Body of pancreas (tissue), 4 donors: ENCODE results near the gene TARBP1.

ENCODE experiments used
- POLR2A ChIP-seq, 3 donors: fragments of 450-650 bp; IDR thresholded peaks; one replicate each; pipeline ENCODE4 v1.6.1; 2016; ENCODE audit warnings: antibody characterized with exemption in 3 of 3, mild to moderate bottlenecking in 2 of 3
- TF ChIP-seq, protein P1 (sequence below), 7 experiments: fragments of 450-650 bp in 4 of 7; fragments of 200-600 bp in 3 of 7; sonication (generic) in 3 of 7; IDR thresholded peaks; one replicate each; pipeline ENCODE4 v1.5.1; 2016 to 2019; ENCODE audit warnings: antibody characterized with exemption in 7 of 7

- no peak for TF ChIP-seq POLR2A (IDR thresholded peaks at IDR 0.05)
- TF ChIP-seq, protein P1, sequence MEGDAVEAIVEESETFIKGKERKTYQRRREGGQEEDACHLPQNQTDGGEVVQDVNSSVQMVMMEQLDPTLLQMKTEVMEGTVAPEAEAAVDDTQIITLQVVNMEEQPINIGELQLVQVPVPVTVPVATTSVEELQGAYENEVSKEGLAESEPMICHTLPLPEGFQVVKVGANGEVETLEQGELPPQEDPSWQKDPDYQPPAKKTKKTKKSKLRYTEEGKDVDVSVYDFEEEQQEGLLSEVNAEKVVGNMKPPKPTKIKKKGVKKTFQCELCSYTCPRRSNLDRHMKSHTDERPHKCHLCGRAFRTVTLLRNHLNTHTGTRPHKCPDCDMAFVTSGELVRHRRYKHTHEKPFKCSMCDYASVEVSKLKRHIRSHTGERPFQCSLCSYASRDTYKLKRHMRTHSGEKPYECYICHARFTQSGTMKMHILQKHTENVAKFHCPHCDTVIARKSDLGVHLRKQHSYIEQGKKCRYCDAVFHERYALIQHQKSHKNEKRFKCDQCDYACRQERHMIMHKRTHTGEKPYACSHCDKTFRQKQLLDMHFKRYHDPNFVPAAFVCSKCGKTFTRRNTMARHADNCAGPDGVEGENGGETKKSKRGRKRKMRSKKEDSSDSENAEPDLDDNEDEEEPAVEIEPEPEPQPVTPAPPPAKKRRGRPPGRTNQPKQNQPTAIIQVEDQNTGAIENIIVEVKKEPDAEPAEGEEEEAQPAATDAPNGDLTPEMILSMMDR (IDR thresholded peaks at IDR 0.05): no peak
Measured at GRCh38 chr1:234499943-234500245, 20.9 kb upstream of the TARBP1 start.
